GM12874 (cell line): ENCODE measurements around the gene SNCG.

Source experiments
- CTCF ChIP-seq: IDR thresholded peaks from 2 replicates; pipeline ENCODE4 v1.5.1; 2011; ENCODE audit warnings: low read depth, mild to moderate bottlenecking, control low read depth, low read length, moderate library complexity; ENCODE audit not compliant: insufficient read depth

SNCG gene

GRCh38 chr10:86943316-86944030 lies 14.9 kb upstream of the SNCG start:
- TF ChIP-seq CTCF = no peak

GRCh38 chr10:86944031-86944419 lies 14.4 kb upstream of the SNCG start:
- TF ChIP-seq CTCF = no peak

- TF ChIP-seq CTCF = no peak
These were observed 13.9 kb upstream of the SNCG start for GRCh38 chr10:86944471-86944870.

GRCh38 chr10:86944907-86945306 lies 13.5 kb upstream of the SNCG start:
- no peak for TF ChIP-seq CTCF

GRCh38 chr10:86945361-86946212 lies 12.8 kb upstream of the SNCG start:
- TF ChIP-seq CTCF = no peak

- TF ChIP-seq CTCF = no peak
These were observed 11.9 kb upstream of the SNCG start for GRCh38 chr10:86946213-86947155.

- TF ChIP-seq CTCF = no peak
These were observed 8.1 kb upstream of the SNCG start for GRCh38 chr10:86950349-86950748.
